Activated CD4-positive, alpha-beta T cell treated with anti-CD3 and anti-CD28 coated beads for 48 hours (primary cell): ENCODE measurements around the gene CDH6.

ENCODE experiments used
- DNase-seq: peaks from one replicate; pipeline ENCODE4 v3.0.0-alpha.2; 2020

CDH6 gene

DNA sequence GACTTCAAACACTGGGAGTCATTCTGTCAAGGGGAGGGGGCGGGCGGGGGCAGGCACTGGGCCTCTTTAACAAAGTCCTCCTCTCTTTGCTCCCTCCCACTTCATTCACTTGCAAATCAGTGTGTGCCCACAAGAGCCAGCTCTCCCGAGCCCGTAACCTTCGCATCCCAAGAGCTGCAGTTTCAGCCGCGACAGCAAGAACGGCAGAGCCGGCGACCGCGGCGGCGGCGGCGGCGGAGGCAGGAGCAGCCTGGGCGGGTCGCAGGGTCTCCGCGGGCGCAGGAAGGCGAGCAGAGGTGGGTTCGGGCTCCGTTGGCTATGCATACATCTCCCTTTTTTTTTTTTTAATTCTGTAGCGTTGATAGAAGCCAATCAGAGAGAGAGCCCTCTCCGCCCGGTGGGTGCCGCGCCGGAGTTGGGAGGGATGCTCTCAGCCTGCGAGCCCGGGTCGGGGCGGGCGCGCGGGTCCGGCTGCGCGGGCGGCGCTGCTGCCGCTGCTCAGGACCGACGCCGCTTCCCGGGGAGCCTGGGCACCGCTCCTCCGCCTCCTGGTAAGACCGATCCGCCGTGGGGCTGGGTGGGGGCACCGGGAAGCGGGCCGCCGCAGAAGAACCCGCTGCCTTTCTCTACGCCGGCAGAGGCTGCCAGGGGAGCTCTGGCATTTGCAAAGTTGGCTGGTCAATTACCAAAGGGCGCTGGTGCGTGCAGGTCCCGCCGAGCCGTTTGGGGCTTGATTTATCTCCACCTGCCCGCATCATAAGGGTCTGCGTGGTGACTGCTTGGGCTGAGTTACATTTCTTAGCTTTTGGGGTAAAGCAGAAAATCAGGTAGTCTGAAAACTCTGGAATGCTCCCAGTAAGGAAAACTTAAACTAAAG is at the start of gene CDH6:
Gene CDH6, plus strand, starts transcription at position 96 of the 877 bp plus-strand sequence. CDS start 73,788 bp downstream, outside the sequence.
- peak; percentile 2 for DNase-seq

DNA sequence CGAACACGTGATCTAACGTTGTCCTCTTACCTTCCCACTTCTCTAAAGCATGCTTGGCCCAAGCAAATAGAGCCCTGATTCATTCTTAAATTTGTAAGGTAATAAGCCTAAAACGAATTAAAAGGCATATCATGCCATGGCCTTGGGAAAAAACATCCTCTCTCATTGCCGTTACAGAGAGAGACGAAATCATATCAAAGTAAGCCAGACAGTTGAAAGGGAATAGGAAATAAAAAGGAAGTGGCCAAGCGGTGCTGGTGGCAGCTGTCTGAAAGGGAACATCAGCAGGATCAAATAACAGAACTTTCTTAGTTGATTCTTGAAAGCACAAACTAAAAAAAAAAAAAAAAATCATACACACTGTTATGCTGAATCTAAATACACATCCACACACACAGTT is 49.1 kb upstream of the CDH6 start:
- no peak for DNase-seq

GRCh38 chr5:31148959-31149475 is 44.5 kb upstream of the CDH6 start:
- no peak for DNase-seq

- DNase-seq, result no peak
Observed at GRCh38 chr5:31153521-31153920, 40.0 kb upstream of the CDH6 start.

DNA sequence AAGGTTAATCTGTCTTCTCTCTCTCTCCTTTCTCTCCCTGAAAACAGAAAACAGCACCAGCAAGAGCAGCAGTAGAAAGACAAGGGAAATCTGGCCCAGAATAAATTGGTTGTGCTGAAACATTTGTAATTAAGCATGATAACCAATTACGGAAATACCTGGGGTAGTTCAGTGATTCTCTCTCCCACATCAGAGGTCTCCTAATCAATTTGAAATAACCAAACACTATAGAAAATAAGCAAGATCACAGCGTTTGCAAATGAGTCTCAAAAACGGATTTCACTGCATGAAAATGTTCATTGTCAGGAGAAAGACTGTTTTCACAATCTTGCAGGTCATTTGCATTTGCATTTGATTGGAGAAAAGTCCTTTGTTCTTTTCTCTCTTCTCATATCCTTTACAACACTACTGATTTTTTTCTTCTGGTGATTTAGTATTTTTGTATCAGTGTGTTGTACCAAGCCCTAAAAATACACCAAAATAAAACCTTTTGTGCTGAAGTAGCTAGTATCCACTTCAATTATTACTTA is 36.8 kb upstream of the CDH6 start:
- no peak for DNase-seq

- no peak for DNase-seq
Observed at GRCh38 chr5:31157720-31158119, 35.8 kb upstream of the CDH6 start.

DNA sequence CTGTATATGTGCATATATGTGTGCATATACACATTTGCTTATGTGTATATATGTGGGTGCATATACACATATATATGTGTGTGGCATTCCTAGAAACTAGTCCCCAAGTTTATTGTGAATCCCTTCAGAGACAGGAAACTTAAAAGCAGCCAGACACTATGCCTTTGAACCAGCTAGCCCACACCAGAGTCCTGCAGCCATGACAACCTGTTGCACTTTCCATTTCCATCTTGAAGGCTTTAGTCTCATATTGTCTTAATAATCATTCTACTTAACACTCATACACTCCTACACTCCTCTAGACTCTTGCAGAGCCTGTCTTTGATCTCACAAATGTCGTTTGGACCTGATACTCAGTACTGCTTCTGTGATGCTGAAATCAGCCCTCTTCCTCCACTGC is 34.8 kb upstream of the CDH6 start:
- no peak for DNase-seq

DNA sequence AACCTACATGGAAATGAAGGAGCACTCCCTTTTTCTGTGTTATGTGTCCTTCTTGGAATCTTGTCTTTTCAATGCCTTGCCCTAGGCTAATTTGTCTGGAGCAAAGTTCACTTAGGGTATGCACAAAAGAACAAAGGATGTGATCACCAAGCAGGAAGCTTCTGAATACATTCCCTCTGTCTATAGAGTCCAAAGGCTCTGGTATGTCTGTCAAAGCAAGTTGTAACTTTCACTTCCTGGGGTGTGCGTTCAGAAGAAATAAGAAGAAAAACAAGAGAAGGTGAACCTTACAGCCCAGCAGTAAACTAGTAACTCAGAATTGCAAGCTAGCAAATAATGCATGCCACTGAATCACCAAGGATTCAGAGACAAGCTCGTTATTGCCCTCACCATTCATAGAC is 31.7 kb upstream of the CDH6 start:
- no peak for DNase-seq

DNA sequence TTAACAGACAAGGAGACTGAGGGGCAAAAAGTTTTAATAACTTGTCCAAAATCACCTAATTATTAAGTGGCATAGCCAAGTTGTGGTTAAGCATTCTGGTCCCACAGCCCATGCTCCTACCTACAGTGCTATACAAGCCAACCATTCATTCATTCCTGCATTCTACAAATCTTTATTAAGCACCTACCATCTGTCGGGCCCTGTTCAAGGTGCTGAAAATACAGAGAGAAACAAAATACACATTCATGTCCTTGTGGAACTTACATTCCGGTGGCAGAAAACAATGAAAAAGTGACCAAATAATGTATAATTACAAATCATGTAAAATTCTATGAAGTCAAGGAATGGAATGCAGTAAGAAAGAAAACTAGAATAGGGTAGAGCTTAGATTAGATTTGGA is 27.8 kb upstream of the CDH6 start:
- DNase-seq, result no peak

DNA sequence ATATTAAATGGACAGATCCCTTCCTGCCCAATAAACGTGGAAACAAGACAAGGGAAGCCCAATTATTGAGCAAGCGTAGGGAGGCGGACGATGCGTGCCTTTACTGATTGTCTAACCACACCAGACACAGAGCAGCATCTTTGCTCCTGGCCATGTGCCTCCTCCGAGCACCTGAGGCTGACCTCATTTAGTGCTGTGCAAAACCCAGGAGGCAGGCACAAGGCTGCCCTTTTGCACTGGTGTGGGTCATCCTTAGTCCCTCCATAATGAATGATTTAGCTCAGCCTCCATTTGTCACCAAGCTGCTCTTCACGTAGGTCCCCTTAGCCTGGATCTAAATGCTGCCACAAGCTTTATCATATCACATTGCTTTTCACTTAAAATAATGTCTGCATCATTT is 24.1 kb upstream of the CDH6 start:
- DNase-seq, result no peak

DNA sequence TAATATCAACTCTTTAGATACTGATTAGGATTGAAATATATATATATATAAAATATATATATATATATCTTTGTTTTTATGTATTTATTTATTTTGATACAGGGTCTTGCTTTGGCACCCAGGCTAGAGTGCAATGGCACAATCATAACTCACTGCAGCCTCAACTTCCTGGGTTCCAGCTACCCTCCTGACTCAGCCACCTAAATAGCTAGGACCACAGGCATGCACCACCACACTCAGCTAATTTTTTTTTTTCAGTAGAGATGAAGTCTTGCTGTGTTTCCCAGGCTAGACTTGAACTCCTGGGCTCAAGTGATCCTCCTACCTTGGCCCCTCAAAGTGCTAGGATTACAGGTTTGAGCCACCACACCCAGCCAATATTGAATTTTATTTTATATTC is 20.6 kb upstream of the CDH6 start:
- no peak for DNase-seq

GRCh38 chr5:31173614-31174013 is 19.9 kb upstream of the CDH6 start:
- no peak for DNase-seq

GRCh38 chr5:31181376-31181987 is 12.0 kb upstream of the CDH6 start:
- DNase-seq, result no peak

GRCh38 chr5:31182136-31182535 is 11.3 kb upstream of the CDH6 start:
- DNase-seq, result no peak

DNA sequence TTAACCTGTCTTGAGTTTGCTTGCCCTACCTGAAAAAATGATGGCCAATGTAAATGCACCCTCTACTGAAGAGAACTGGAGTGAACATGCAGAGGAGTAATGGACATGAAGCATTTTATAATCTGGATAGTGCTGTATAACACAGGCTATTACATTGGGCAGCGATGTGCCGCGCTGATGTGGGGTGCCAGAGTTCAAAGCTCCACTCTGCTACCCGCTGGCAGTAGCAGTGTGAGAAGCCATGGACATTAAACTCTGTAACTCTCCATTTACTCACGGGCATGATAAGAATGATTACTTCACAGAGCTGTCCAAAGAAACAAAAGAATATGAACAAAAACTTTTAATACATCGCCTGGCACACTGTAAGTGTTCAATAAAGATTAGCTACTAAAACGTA is 7.5 kb upstream of the CDH6 start:
- no peak for DNase-seq

- no peak for DNase-seq
Observed at GRCh38 chr5:31186672-31187267, 6.7 kb upstream of the CDH6 start.

DNA sequence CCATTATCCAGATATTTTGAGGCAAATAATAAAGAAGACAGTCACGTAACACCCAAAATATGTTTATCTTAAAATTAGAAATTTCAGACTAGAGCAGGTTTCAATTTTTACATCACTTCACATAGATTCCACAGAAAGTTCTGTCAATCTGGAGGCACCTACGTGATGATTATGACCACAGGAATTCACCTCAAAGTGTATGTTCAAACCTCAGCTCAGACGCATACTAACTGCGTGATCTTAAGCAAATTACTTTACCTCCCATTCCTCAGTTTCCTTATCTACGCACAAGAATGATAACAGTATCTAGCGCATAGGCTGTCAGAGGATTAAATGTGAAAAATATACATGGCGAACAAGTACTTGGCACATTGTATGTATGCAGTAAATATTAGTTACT is 5.9 kb upstream of the CDH6 start:
- DNase-seq, result no peak

GRCh38 chr5:31192442-31192841 is 1.0 kb upstream of the CDH6 start:
- no peak for DNase-seq

- DNase-seq, result no peak
Observed at GRCh38 chr5:31193116-31193515, 370 bp upstream of the CDH6 start.

- no peak for DNase-seq
Observed at GRCh38 chr5:31194468-31194813, 955 bp downstream of the CDH6 start.

DNA sequence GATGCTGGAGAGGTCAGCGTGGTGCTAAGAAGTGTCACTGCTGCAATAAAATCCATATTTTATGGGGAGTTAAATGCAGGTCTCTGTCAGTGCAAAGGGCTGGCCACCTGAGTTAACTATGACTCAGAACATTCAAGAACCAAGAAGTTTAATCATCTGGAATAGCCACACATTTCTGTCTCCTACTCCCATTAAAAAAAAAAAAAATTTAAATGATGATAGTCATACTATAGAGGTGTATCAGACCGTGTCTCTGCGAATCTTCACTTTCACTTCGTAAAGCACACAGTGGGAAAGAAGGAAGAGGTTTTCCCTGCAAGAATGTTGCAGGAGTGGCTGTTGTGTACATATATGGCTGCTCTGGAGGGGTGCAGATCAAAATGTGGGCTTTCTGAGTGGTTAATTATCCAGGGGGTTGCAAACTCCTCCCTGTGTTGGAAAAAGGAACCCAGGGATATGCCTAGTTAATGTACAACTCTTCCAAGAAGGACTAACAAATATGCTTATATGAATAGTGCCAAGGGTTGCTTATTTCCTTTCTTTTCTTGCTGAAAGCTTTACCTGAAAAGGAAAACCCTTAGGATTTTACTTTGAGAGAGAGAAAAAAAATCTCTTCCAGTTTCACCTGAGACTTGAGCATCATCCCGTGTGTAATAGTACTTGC is 1.5 kb downstream of the CDH6 start:
- no peak for DNase-seq

- DNase-seq, result no peak
Observed at GRCh38 chr5:31196309-31196708, 2.8 kb downstream of the CDH6 start.

DNA sequence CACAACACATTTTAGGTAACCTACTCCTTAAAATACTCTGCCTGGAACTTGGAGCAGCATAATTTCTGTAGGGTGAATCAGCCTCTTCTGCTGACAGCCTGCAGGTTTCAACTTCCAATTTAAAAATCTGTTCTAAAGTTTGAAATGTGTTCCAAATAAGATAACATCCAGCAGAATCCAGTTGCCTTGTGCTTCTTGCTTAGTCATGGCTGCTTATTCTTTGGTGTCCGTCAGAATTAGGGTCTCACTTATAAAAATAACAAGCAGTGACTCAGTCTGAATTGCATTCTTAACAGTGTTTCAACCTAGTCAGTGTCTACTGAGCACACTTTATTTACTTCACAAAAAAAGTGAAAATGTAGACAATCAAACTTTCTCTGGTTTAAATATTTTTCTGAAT is 3.7 kb downstream of the CDH6 start:
- DNase-seq, result no peak
